Thyroid gland (tissue), 4 donors: ENCODE measurements around the gene IL17RC. TPM values are rescaled to one million over a fixed set of nuclear protein-coding genes. Genes with fewer than 3 reads are reported as not detected.
"Not testable (repeated sequence)": the region's sequence is repeated elsewhere in the genome, so short reads cannot be mapped to it uniquely, and the experiment has no call there.

ENCODE experiments used
- DNase-seq, 2 donors: peaks; one replicate each; pipeline ENCODE4 v3.0.0-alpha.2; 2019
- H3K27ac ChIP-seq, 3 donors: fragments of 200-600 bp; sonication (generic); 1 replicate in 2 of 3; 2 replicates in 1 of 3; pipeline ENCODE4 v1.5.1; 2016 to 2019; ENCODE audit warnings: mild to moderate bottlenecking in 1 of 3, moderate library complexity in 1 of 3
- H3K27me3 ChIP-seq: fragments of 200-600 bp; sonication (generic); one replicate; pipeline ENCODE4 v1.5.1; 2019
- H3K36me3 ChIP-seq, 2 donors: fragments of 200-600 bp; sonication (generic); one replicate each; pipeline ENCODE4 v1.5.1; 2016 to 2019
- H3K4me1 ChIP-seq, 2 donors: fragments of 200-600 bp; sonication (generic); one replicate each; pipeline ENCODE4 v1.5.1; 2017 to 2019
- H3K4me3 ChIP-seq, 3 donors: fragments of 200-600 bp; sonication (generic); replicated peaks in 1 of 3; 1 replicate in 2 of 3; 2 replicates in 1 of 3; pipeline ENCODE4 v1.5.1; 2016; ENCODE audit warnings: mild to moderate bottlenecking in 1 of 3
- H3K9me3 ChIP-seq: fragments of 200-600 bp; sonication (generic); one replicate; pipeline ENCODE4 v1.5.1; 2017
- POLR2A ChIP-seq, 2 donors: fragments of 450-650 bp; IDR thresholded peaks; one replicate each; pipeline ENCODE4 v1.6.1; 2017; ENCODE audit warnings: antibody characterized with exemption in 2 of 2, mild to moderate bottlenecking in 2 of 2, moderate library complexity in 1 of 2
- WGBS, 2 donors: methylation state at CpG; one replicate each; pipeline ENCODE4 v1.1.5; 2017; 5-methylcytosine and 5-hydroxymethylcytosine counted together
- intact Hi-C: fragments of 100-400 bp; cut with DNase I; formaldehyde crosslinking; loops from one replicate; pipeline ENCODE4 v1.15.1; 2023
- total RNA-seq, 4 donors: library from RNA; depleted of rRNA; stranded (reverse); fragments of >200 nt; gene quantifications; one replicate each; pipeline ENCODE4 v1.2.3, GENCODE V29; 2016
- TF ChIP-seq, protein P1 (sequence below), 6 experiments: fragments of 200-600 bp in 3 of 6; fragments of 450-650 bp in 3 of 6; sonication (generic) in 3 of 6; IDR thresholded peaks; one replicate each; pipeline ENCODE4 v1.5.1; 2016 to 2019; ENCODE audit warnings: antibody characterized with exemption in 6 of 6, mild to moderate bottlenecking in 2 of 6, inconsistent platforms in 1 of 6, moderate library complexity in 1 of 6

Gene IL17RC, protein sequence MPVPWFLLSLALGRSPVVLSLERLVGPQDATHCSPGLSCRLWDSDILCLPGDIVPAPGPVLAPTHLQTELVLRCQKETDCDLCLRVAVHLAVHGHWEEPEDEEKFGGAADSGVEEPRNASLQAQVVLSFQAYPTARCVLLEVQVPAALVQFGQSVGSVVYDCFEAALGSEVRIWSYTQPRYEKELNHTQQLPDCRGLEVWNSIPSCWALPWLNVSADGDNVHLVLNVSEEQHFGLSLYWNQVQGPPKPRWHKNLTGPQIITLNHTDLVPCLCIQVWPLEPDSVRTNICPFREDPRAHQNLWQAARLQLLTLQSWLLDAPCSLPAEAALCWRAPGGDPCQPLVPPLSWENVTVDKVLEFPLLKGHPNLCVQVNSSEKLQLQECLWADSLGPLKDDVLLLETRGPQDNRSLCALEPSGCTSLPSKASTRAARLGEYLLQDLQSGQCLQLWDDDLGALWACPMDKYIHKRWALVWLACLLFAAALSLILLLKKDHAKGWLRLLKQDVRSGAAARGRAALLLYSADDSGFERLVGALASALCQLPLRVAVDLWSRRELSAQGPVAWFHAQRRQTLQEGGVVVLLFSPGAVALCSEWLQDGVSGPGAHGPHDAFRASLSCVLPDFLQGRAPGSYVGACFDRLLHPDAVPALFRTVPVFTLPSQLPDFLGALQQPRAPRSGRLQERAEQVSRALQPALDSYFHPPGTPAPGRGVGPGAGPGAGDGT
- total RNA-seq = 10 to 100 TPM; 64.2 to 70.2 (median 68.0) TPM

DNA sequence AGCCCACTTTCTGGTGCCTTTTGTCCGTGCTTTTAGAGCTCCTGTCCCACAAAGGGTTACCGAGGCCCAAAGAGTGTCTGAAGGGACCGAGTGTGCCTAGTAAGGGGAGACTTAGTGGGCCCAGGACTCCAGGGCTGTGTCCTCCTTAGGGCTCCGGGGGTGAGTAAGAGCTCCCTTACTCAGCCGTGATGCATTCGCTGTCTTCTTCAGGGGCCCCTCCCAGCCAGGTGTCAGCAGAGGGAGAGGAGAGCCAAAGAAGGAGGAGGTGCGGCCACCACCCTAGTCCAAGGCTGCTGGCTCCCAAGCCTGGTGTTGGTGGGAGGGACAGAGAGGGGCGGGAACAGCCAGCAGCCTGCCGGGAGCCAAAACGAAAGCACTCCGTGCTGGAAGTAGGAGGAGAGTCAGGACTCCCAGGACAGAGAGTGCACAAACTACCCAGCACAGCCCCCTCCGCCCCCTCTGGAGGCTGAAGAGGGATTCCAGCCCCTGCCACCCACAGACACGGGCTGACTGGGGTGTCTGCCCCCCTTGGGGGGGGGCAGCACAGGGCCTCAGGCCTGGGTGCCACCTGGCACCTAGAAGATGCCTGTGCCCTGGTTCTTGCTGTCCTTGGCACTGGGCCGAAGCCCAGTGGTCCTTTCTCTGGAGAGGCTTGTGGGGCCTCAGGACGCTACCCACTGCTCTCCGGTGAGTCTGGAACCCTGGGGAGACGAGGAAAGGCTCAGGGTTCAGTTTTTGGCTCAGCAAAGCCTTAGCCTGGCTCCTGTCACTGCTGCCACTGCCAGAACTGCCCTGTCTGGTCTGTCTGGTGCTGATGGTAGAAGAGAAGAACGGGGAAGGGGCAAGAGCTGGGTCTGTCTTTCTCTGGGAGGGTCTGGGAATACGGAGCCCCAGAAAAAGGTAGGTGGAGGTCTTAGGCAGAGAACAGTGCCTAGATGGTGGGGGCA, at the start of gene IL17RC:
Gene IL17RC, plus strand, starts transcription at position 365 of the 947 bp plus-strand sequence. Its CDS starts 218 bp downstream, at position 583.
- Histone ChIP-seq H3K36me3 (no peaks in the 10 kb centered on the region), H3K27me3 (no peaks in the 10 kb centered on the region), H3K9me3 (no peaks in the 10 kb centered on the region), H3K27ac (peak within 1 kb of the TSS; percentile 69 to 74 (median 71)), H3K4me1 (peaks cover 29 to 33% of the 10 kb centered on the region in 2 donors), H3K4me3 (peak within 1 kb of the TSS; percentile 25 to 46 (median 34))
- 4 to 9% methylated on average over 12 to 14 of the region's 19 CpGs for WGBS, 2 donors
- peak; percentile 92 for DNase-seq
- intact Hi-C loops = no loop called here
- TF ChIP-seq, protein P1, sequence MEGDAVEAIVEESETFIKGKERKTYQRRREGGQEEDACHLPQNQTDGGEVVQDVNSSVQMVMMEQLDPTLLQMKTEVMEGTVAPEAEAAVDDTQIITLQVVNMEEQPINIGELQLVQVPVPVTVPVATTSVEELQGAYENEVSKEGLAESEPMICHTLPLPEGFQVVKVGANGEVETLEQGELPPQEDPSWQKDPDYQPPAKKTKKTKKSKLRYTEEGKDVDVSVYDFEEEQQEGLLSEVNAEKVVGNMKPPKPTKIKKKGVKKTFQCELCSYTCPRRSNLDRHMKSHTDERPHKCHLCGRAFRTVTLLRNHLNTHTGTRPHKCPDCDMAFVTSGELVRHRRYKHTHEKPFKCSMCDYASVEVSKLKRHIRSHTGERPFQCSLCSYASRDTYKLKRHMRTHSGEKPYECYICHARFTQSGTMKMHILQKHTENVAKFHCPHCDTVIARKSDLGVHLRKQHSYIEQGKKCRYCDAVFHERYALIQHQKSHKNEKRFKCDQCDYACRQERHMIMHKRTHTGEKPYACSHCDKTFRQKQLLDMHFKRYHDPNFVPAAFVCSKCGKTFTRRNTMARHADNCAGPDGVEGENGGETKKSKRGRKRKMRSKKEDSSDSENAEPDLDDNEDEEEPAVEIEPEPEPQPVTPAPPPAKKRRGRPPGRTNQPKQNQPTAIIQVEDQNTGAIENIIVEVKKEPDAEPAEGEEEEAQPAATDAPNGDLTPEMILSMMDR (IDR thresholded peaks at IDR 0.05) = no peak
- peak in 1 of 2 donors; percentile 82 for TF ChIP-seq POLR2A (IDR thresholded peaks at IDR 0.05)

DNA sequence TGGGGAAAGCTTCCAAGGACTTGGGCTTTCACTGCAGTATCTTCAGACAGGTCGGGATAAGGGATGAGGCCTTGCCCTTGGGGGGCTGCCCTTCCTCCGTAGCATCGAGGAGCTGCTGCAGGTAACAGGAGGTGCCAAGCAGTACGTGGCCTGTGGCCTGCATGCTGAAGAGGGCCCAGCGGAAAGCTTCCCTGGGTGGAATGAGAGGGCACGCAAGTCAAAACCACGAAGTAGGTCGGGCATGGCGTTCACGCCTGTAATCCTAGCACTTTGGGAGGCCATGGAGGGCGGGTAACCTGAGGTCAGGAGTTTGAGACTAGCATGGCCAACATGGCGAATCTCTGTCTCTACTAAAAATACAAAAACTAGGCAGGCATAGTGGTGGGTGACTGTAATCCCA, 49.8 kb upstream of the IL17RC start:
- Histone ChIP-seq H3K27me3 (no peaks in the 10 kb centered on the region), H3K36me3 (no peaks in the 10 kb centered on the region), H3K9me3 (no peaks in the 10 kb centered on the region), H3K27ac (no peak overlapping the region), H3K4me1 (peaks cover 10 to 18% of the 10 kb centered on the region in 2 donors), H3K4me3 (no peak overlapping the region)
- intact Hi-C loops = no loop called here
- TF ChIP-seq, protein P1 (IDR thresholded peaks at IDR 0.05) = no peak
- no peak for TF ChIP-seq POLR2A (IDR thresholded peaks at IDR 0.05)
- no peak for DNase-seq
- 92 to 96% methylated on average over 5 to 12 of the region's 12 CpGs for whole genome bisulfite sequencing, 2 donors

DNA sequence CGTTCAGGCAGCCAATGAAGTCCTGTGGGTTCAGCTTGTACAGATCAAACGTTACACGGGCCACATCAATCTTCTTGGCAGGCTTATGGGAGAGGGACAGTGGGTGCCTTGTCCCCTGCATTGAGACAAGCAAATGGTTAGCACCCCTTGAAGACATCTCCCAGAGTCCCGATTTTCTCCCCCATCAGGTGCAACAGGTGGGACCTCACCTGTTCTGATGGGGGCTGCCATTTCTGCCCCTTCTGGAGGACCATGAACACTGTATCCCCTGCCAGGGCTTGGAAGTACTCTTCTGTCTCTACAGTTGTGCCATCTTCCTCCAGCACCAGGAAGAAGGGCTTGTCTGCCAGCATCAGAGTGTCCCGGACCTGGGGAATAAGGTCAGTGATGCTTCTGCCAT, 46.9 kb upstream of the IL17RC start:
- peaks cover 1 to 3% of the 10 kb centered on the region in 2 donors for H3K4me1 ChIP-seq
- DNase-seq = no peak
- no peaks in the 10 kb centered on the region for H3K27me3 ChIP-seq
- H3K27ac ChIP-seq = no peak overlapping the region
- intact Hi-C loops = no loop called here
- no peaks in the 10 kb centered on the region for H3K9me3 ChIP-seq
- 82 to 85% methylated on average over 2 to 5 of the region's 5 CpGs for WGBS, 2 donors
- no peaks in the 10 kb centered on the region for H3K36me3 ChIP-seq
- TF ChIP-seq POLR2A (IDR thresholded peaks at IDR 0.05) = no peak
- TF ChIP-seq, protein P1 (IDR thresholded peaks at IDR 0.05) = no peak
- H3K4me3 ChIP-seq = no peak overlapping the region

DNA sequence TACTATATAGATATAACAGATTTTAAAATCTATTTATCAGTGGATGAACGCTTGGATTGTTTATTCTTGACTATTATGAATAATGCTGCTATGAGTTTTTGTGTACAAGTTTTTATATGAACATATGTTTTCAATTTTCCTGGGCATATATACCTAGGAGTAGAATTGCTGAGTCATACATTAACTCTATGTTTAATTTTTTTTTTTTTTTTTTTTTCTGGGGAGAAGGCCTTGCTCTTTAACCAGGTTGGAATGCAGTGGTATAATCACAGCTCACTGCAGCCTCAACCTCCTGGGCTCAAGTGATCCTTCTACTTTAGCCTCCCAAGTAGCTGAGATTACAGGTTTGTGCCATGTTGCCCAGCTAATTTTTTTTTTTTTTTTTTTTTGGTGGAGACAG, 45.9 kb upstream of the IL17RC start:
- Histone ChIP-seq H3K9me3 (no peaks in the 10 kb centered on the region), H3K4me1 (no peaks in the 10 kb centered on the region), H3K36me3 (no peaks in the 10 kb centered on the region), H3K27me3 (no peaks in the 10 kb centered on the region), H3K27ac (no peak overlapping the region), H3K4me3 (no peak overlapping the region)
- 94% methylated on average over 1 of the region's 1 CpG for WGBS, 2 donors
- intact Hi-C loops = no loop called here
- no peak for TF ChIP-seq POLR2A (IDR thresholded peaks at IDR 0.05)
- DNase-seq = no peak

DNA sequence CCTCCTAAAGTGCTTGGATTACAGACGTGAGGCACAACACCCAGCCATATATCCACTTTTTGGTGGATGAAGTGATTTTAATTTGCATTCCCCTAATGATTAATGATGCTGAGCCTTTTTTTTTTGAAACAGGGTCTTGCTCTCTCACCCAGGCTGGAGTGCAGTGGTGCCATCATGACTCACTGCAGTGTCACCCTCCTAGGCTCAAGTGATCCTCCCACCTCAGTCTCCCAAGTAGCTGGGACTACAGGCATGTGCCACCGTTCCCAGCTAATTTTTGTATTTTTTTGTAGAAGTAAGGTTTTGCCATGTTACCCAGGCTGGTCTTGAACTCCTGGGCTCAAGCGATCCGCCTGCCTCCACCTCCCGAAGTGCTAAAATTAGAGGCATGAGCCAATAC, 44.8 kb upstream of the IL17RC start:
- H3K27me3 ChIP-seq, H3K4me1 ChIP-seq, DNase-seq, H3K9me3 ChIP-seq, intact Hi-C loops, H3K36me3 ChIP-seq, H3K27ac ChIP-seq, H3K4me3 ChIP-seq: not testable (repeated sequence)
- WGBS, 2 donors = 96 to 98% methylated on average over 5 of the region's 5 CpGs
